ENCODE results near the gene SCP2.

The SCP2 gene

GRCh38 chr1:53069265-53069662 is 142.2 kb downstream of the SCP2 start:
- DNase-seq (ENCODE audit: extremely low spot score) = no peak
- TF ChIP-seq SP1 (IDR thresholded peaks at IDR 0.05) (no peak), HDGF (IDR thresholded peaks at IDR 0.05; ENCODE audit: borderline replicate concordance) (no peak), ELF4 (IDR thresholded peaks at IDR 0.05) (no peak), SUZ12 (IDR thresholded peaks at IDR 0.05) (no peak), ZNF384 (IDR thresholded peaks at IDR 0.05) (no peak), FOXA1 (IDR thresholded peaks at IDR 0.05) (no peak), PKNOX1 (IDR thresholded peaks at IDR 0.05) (no peak), ARNT (IDR thresholded peaks at IDR 0.05) (no peak), BHLHE40 (IDR thresholded peaks at IDR 0.05; ENCODE audit: borderline replicate concordance) (no peak), FOXK2 (IDR thresholded peaks at IDR 0.05) (no peak), NFRKB (IDR thresholded peaks at IDR 0.05) (no peak), FOXM1 (IDR thresholded peaks at IDR 0.05; ENCODE audit: borderline replicate concordance) (no peak), CTBP1 (IDR thresholded peaks at IDR 0.05; ENCODE audit: borderline replicate concordance) (no peak), TARDBP (IDR thresholded peaks at IDR 0.05) (no peak), L3MBTL2 (conservative IDR thresholded peaks at IDR 0.05) (no peak), LEF1 (IDR thresholded peaks at IDR 0.05; ENCODE audit: borderline replicate concordance) (no peak)
- CTCF ChIA-PET = no interaction called here
- POLR2A ChIA-PET = no interaction called here

GRCh38 chr1:53069663-53070327 is 142.7 kb downstream of the SCP2 start:
- ChIA-PET POLR2A (no interaction called here), CTCF (no interaction called here)
- TF ChIP-seq FOXK2 (IDR thresholded peaks at IDR 0.05) = no peak
- no peak for TF ChIP-seq TARDBP (IDR thresholded peaks at IDR 0.05)
- no peak for TF ChIP-seq CTBP1 (IDR thresholded peaks at IDR 0.05; ENCODE audit: borderline replicate concordance)
- TF ChIP-seq FOXM1 (IDR thresholded peaks at IDR 0.05; ENCODE audit: borderline replicate concordance) = no peak
- no peak for TF ChIP-seq ARNT (IDR thresholded peaks at IDR 0.05)
- TF ChIP-seq SP1 (IDR thresholded peaks at IDR 0.05) = no peak
- no peak for TF ChIP-seq L3MBTL2 (conservative IDR thresholded peaks at IDR 0.05)
- TF ChIP-seq PKNOX1 (IDR thresholded peaks at IDR 0.05) = no peak
- TF ChIP-seq SUZ12 (IDR thresholded peaks at IDR 0.05) = no peak
- TF ChIP-seq LEF1 (IDR thresholded peaks at IDR 0.05; ENCODE audit: borderline replicate concordance) = no peak
- TF ChIP-seq ELF4 (IDR thresholded peaks at IDR 0.05) = no peak
- TF ChIP-seq ZNF384 (IDR thresholded peaks at IDR 0.05) = no peak
- no peak for TF ChIP-seq FOXA1 (IDR thresholded peaks at IDR 0.05)
- TF ChIP-seq BHLHE40 (IDR thresholded peaks at IDR 0.05; ENCODE audit: borderline replicate concordance) = no peak
- no peak for TF ChIP-seq NFRKB (IDR thresholded peaks at IDR 0.05)
- no peak for TF ChIP-seq HDGF (IDR thresholded peaks at IDR 0.05; ENCODE audit: borderline replicate concordance)
- DNase-seq (ENCODE audit: extremely low spot score) = no peak

GRCh38 chr1:53070621-53071020 is 143.5 kb downstream of the SCP2 start:
- CTCF ChIA-PET = no interaction called here
- no peak for DNase-seq (ENCODE audit: extremely low spot score)
- no peak for TF ChIP-seq FOXA1 (IDR thresholded peaks at IDR 0.05)
- no peak for TF ChIP-seq NFRKB (IDR thresholded peaks at IDR 0.05)
- TF ChIP-seq TARDBP (IDR thresholded peaks at IDR 0.05) = no peak
- no peak for TF ChIP-seq BHLHE40 (IDR thresholded peaks at IDR 0.05; ENCODE audit: borderline replicate concordance)
- no peak for TF ChIP-seq PKNOX1 (IDR thresholded peaks at IDR 0.05)
- no peak for TF ChIP-seq SP1 (IDR thresholded peaks at IDR 0.05)
- no peak for TF ChIP-seq ZNF384 (IDR thresholded peaks at IDR 0.05)
- TF ChIP-seq ELF4 (IDR thresholded peaks at IDR 0.05) = no peak
- TF ChIP-seq LEF1 (IDR thresholded peaks at IDR 0.05; ENCODE audit: borderline replicate concordance) = no peak
- no peak for TF ChIP-seq FOXM1 (IDR thresholded peaks at IDR 0.05; ENCODE audit: borderline replicate concordance)
- TF ChIP-seq SUZ12 (IDR thresholded peaks at IDR 0.05) = no peak
- TF ChIP-seq ARNT (IDR thresholded peaks at IDR 0.05) = no peak
- POLR2A ChIA-PET = no interaction called here

- ChIA-PET POLR2A (no interaction called here), CTCF (no interaction called here)
- no peak for TF ChIP-seq TARDBP (IDR thresholded peaks at IDR 0.05)
- TF ChIP-seq PKNOX1 (IDR thresholded peaks at IDR 0.05) = no peak
- no peak for TF ChIP-seq L3MBTL2 (conservative IDR thresholded peaks at IDR 0.05)
- no peak for TF ChIP-seq ARNT (IDR thresholded peaks at IDR 0.05)
- TF ChIP-seq BHLHE40 (IDR thresholded peaks at IDR 0.05; ENCODE audit: borderline replicate concordance) = no peak
- no peak for TF ChIP-seq NFRKB (IDR thresholded peaks at IDR 0.05)
- TF ChIP-seq CTBP1 (IDR thresholded peaks at IDR 0.05; ENCODE audit: borderline replicate concordance) = no peak
- no peak for TF ChIP-seq LEF1 (IDR thresholded peaks at IDR 0.05; ENCODE audit: borderline replicate concordance)
- TF ChIP-seq ZNF384 (IDR thresholded peaks at IDR 0.05) = no peak
- no peak for TF ChIP-seq FOXM1 (IDR thresholded peaks at IDR 0.05; ENCODE audit: borderline replicate concordance)
- TF ChIP-seq SUZ12 (IDR thresholded peaks at IDR 0.05) = no peak
- TF ChIP-seq SP1 (IDR thresholded peaks at IDR 0.05) = no peak
- TF ChIP-seq HDGF (IDR thresholded peaks at IDR 0.05; ENCODE audit: borderline replicate concordance) = no peak
- TF ChIP-seq FOXK2 (IDR thresholded peaks at IDR 0.05) = no peak
- no peak for TF ChIP-seq FOXA1 (IDR thresholded peaks at IDR 0.05)
- no peak for TF ChIP-seq ELF4 (IDR thresholded peaks at IDR 0.05)
- DNase-seq (ENCODE audit: extremely low spot score) = no peak
Measured at GRCh38 chr1:53071167-53071865, 144.2 kb downstream of the SCP2 start.

GRCh38 chr1:53071915-53072314 is 144.8 kb downstream of the SCP2 start:
- no peak for TF ChIP-seq HDGF (IDR thresholded peaks at IDR 0.05; ENCODE audit: borderline replicate concordance)
- no peak for TF ChIP-seq NFRKB (IDR thresholded peaks at IDR 0.05)
- TF ChIP-seq FOXM1 (IDR thresholded peaks at IDR 0.05; ENCODE audit: borderline replicate concordance) = no peak
- TF ChIP-seq SP1 (IDR thresholded peaks at IDR 0.05) = no peak
- TF ChIP-seq CTBP1 (IDR thresholded peaks at IDR 0.05; ENCODE audit: borderline replicate concordance) = no peak
- no peak for TF ChIP-seq TARDBP (IDR thresholded peaks at IDR 0.05)
- TF ChIP-seq L3MBTL2 (conservative IDR thresholded peaks at IDR 0.05) = no peak
- TF ChIP-seq FOXA1 (IDR thresholded peaks at IDR 0.05) = no peak
- TF ChIP-seq LEF1 (IDR thresholded peaks at IDR 0.05; ENCODE audit: borderline replicate concordance) = no peak
- TF ChIP-seq FOXK2 (IDR thresholded peaks at IDR 0.05) = no peak
- TF ChIP-seq PKNOX1 (IDR thresholded peaks at IDR 0.05) = no peak
- no peak for TF ChIP-seq ELF4 (IDR thresholded peaks at IDR 0.05)
- no peak for TF ChIP-seq BHLHE40 (IDR thresholded peaks at IDR 0.05; ENCODE audit: borderline replicate concordance)
- TF ChIP-seq SUZ12 (IDR thresholded peaks at IDR 0.05) = no peak
- no peak for TF ChIP-seq ZNF384 (IDR thresholded peaks at IDR 0.05)
- no peak for TF ChIP-seq ARNT (IDR thresholded peaks at IDR 0.05)
- ChIA-PET POLR2A (no interaction called here), CTCF (no interaction called here)
- no peak for DNase-seq (ENCODE audit: extremely low spot score)

Measured in HEK293T (cell line).